NCI-H82 (cell line): ENCODE data around the gene FXYD6.
A peak's percentile ranks its signal among the peaks of the same experiment; 100 is the strongest.
"Not testable (repeated sequence)": the region's sequence is repeated elsewhere in the genome, so short reads cannot be mapped to it uniquely, and the experiment has no call there.

Experiments
- DNase-seq: peaks from one replicate; lab custom pipeline; 2025; lab: John Stamatoyannopoulos, UW

Gene FXYD6

GRCh38 chr11:117816846-117817367 lies 59.6 kb downstream of the FXYD6 start:
- DNase-seq: peak; percentile 56

GRCh38 chr11:117816151-117816741 lies 60.2 kb downstream of the FXYD6 start:
- DNase-seq: peak; percentile 95

- DNase-seq: peak; percentile 29
These were observed 61.1 kb downstream of the FXYD6 start for GRCh38 chr11:117815262-117815803.

- DNase-seq: peak; percentile 73
These were observed 61.6 kb downstream of the FXYD6 start for GRCh38 chr11:117814766-117815261.

- peak; percentile 87 for DNase-seq
These were observed 62.2 kb downstream of the FXYD6 start for GRCh38 chr11:117814204-117814765.

- DNase-seq: not testable (repeated sequence)
These were observed 66.4 kb downstream of the FXYD6 start for GRCh38 chr11:117810056-117810451.

GRCh38 chr11:117809236-117810055 lies 67.0 kb downstream of the FXYD6 start:
- DNase-seq: peak; percentile 89

GRCh38 chr11:117808784-117809183 lies 67.7 kb downstream of the FXYD6 start:
- DNase-seq: no peak

- peak; percentile 88 for DNase-seq
These were observed 68.8 kb downstream of the FXYD6 start for GRCh38 chr11:117807482-117808327.

GRCh38 chr11:117806846-117807245 lies 69.6 kb downstream of the FXYD6 start:
- DNase-seq: no peak

GRCh38 chr11:117805045-117805444 lies 71.4 kb downstream of the FXYD6 start:
- no peak for DNase-seq

- no peak for DNase-seq
These were observed 72.6 kb downstream of the FXYD6 start for GRCh38 chr11:117803896-117804295.

GRCh38 chr11:117799634-117800033 lies 76.8 kb downstream of the FXYD6 start:
- DNase-seq: no peak

GRCh38 chr11:117796872-117797529 lies 79.5 kb downstream of the FXYD6 start, which contains the start of gene DSCAML1:
Gene DSCAML1 (minus strand): TSS chr11:117797216. CDS start chr11:117797079, 137 bp downstream.
- DNase-seq: peak; percentile 34

- DNase-seq: no peak
These were observed 80.0 kb downstream of the FXYD6 start for GRCh38 chr11:117796456-117796871.

- peak; percentile 17 for DNase-seq
These were observed 80.6 kb downstream of the FXYD6 start for GRCh38 chr11:117795638-117796455.

- DNase-seq: peak; percentile 26
These were observed 81.5 kb downstream of the FXYD6 start for GRCh38 chr11:117794772-117795629.

- no peak for DNase-seq
These were observed 82.3 kb downstream of the FXYD6 start for GRCh38 chr11:117794135-117794534.

- peak; percentile 76 for DNase-seq
These were observed 82.9 kb downstream of the FXYD6 start for GRCh38 chr11:117793583-117793982.
